Stimulated activated naive CD8-positive, alpha-beta T cell treated with anti-CD3 and anti-CD28 coated beads, Interleukin-15, Interleukin-2, amounts not matched to agents 100 U/mL and 50 U/mL, for 24 hours (primary cell): Measurements from ENCODE around the gene PGM1.

ENCODE experiments used
- ATAC-seq: fragments of 150-1000 bp; cut with Tn5 transposase; one replicate; pipeline ENCODE4 v1.10.0; 2021
- DNase-seq: peaks from one replicate; pipeline ENCODE4 v3.0.0; 2021

PGM1 gene

DNA sequence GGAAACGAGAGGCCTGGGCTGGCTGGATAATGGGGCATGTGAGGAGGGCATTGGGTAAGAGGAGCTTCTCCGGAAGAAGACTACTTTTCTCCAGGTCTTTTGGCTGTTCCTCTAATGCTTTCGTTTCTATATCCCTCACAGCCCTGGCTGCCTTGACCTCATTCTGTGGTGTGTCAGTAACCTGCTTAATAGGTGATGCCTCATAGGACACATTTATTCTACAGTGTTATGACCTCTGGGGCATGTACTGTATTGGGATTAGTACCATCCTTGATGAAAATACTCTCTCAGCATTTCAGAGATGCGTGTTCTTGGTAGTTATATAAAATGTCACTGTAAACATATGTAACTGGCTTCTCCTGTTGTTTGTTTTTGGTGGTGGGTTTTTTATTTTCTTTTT lies 40.1 kb downstream of the PGM1 start:
- ATAC-seq (no peak), DNase-seq (no peak)

DNA sequence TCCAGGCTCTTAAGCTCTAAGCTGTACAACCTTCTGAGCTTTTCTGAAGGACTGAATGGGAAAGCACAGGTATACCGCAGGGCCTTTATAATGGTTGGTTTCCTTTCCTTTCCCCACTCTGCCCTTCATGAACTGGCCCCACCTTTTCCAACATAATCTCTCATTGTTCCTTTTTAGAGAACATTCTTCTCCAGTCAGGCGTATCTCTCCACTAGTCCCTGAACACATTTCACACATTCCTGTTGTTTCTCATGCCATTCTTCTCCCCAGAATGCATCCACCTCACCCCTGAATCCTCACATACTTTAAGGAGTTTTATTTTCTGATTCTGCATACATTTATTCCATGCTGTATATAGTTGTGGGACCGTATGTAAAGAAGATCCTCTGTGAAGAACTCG lies 41.3 kb downstream of the PGM1 start:
- no peak for DNase-seq
- no peak for ATAC-seq

DNA sequence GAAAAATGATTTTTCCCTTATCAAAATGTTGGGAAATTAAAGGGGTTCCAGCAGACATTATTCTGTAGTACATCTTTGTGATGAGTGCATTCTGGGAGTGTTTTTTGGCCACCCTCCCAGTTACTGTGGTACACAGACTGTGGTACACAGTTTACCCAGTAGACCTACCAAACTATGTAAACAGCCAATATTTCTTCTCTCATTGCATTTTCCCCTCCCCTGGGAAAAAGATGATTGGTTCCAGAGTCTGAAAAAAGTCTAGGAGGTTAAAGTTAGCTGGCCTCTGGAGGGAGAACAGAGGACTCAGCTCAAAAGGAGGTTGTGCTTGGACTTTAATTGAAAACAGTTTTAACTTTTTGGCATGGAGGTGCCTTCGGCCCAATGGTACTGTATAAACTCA lies 42.5 kb downstream of the PGM1 start:
- ATAC-seq, result no peak

DNA sequence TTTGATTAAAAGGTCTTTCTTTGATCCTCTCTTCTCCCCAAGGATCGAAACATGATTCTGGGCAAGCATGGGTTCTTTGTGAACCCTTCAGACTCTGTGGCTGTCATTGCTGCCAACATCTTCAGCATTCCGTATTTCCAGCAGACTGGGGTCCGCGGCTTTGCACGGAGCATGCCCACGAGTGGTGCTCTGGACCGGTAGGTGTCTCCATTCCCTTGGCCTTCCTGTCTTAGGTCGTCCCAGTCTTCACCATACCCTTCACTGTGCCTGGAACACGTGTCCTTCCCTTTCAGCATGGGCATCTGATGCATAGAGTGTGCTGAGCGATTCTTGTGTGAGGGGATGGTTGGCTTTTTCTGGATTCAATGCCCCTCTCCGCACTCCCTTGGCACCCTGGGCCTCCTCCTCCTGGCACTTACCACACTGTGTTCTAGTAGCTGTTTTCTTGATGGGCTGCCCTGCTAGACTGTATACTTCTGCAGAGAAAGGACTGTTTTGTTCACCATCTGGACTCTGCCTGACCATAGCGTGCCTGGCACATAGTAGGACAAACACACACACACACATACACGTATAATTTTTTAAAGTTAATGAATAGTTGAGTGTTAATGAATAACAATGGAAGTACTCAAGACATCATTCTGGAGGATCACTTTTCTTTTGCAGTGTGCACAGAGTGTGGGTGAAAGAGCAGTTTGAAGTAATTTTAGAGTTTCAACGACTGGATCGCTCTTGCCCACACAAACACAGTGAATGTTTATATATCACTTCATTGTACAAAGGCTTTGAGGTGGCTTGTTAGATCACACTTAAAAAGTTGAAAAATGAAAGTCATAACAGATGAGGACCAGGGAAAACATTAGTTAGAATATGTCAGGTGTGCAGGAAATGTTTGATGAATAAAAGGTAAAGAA lies 43.2 kb downstream of the PGM1 start:
- DNase-seq, result no peak
- no peak for ATAC-seq

More for the DNA sequence above, 42.5 kb downstream of the PGM1 start:
- DNase-seq, result no peak

DNA sequence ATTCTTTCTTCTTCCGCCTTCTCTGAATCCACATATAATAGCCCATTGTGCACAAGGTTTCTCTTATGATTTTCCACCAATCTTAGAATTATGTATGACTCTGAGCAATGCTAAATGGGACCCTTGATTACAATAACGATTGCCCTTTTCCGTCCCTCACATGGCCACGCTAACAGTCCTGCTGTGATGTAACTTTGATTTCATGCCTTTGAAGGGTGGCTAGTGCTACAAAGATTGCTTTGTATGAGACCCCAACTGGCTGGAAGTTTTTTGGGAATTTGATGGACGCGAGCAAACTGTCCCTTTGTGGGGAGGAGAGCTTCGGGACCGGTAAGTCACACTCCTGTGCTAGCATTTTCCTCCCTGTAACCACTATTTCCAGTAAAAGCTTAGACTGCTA lies 45.3 kb downstream of the PGM1 start:
- ATAC-seq (no peak), DNase-seq (no peak)

DNA sequence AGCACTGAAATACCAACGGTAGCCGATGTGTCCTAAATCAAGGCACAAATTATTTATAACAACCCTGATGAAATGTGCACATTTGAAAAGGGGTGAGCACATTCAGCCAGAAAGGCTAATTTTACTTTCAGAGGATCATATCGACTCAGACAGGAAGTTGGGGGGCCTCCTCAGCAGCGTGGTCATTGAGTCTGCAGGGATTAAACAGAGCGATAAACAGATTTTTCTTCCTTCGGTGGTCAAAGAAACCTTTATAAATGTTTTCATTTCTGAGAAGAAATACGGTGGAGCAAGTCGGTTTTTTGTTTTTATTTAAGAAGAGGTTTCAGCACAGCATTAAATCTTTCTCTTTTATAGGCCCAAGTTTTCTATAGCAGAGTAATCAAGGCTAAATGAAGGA lies 45.7 kb downstream of the PGM1 start:
- ATAC-seq (no peak), DNase-seq (no peak)

DNA sequence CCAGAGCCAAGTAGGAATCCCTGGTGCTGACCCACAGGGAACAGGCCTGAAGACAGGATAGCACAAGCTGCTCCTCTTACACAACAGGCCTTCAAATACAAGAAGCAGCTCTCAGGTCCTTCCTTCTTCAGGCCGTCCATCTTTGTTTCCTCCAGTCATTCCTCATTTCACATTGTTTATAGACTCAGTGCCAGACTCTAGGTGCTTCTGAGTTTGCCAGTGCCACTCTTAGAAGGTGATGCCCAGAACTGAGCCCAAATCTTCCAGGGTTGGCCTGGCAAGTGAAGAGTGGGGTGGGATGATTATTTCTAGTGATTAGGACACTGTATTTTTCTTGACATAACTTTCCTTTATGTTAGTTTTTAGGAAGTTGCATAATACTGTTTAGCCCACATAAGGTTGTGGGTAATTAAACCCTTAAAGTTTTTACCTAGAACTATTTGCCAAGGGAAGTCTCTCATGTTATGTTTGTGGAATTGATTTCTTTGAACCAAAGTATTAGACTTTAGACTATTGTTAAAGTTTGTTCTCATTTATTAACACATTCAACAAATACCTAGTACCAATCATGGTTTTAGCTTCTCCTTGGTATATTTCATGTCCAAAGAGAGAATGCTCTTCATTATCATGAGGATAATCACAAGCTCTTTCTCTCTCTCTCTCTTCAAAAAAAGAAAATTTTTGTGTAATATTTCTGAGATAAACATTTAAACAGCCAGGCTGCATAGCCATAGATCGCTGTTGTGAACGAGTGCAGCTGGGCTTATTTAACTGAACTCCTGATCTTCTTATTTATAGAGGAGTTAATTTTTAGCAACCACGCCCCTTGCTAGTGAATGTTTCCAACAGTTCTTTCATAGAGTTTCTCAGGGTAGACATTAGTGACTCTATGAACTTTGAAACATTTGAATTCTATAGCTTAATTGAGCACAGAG lies 47.7 kb downstream of the PGM1 start:
- DNase-seq (no peak), ATAC-seq (no peak)

DNA sequence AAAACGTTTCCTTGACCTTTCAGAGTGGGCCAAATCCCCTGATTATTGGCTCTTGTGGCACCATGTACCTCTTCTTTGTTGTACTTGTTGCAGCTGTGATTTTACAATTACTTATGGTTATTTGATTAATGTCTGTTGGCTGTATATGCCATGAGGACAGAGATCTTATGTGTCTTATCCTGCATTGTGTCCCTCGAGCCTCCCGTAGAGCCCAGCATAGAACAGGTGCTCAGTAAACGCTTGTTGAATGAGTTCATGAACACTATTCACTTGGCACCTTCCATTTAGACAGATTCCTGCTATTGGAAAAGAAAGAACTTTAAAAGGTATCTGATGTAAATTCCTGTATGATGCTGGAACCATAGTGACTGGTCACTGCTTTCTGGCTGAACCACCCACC lies 48.4 kb downstream of the PGM1 start:
- ATAC-seq (no peak), DNase-seq (no peak)

DNA sequence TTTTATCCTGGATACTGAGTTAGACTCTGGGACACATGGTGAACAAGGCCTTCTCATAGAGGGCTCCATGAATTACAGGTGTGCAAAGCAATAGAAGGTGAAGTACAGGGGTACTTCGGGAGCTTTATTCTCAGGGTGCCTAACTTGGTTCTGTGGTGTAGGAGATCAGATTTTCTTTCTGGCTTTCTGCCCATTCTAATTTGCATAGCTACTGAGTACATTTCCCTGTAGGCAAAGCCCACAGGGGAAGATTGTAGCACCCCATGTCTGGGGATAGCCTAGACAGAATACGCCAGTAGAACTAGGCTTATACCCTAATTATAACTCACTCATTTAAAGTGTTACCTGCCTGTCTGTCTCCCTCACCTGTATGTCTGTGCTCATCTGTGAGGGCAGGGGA lies 49.7 kb downstream of the PGM1 start:
- no peak for DNase-seq
- ATAC-seq, result no peak

DNA sequence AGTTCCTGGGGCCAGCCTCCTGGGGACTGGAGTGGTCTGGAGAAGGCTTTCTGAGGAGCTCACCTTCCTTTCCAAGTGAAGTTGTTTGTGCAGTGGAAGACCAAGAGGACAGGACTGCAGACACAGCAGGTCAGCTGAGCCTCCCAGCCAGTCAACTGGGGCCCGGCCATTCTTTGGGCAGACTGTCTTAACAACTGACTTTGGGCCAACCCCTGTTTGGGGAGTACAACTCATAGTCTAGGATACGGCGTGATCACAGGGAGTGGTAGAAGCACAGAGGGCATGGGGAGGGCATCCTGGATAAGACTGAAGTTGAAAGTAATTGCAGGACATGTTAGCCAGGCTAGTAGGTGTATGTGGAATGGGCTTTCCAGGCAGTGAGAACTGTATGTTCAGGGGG lies 50.3 kb downstream of the PGM1 start:
- DNase-seq, result no peak
- no peak for ATAC-seq

DNA sequence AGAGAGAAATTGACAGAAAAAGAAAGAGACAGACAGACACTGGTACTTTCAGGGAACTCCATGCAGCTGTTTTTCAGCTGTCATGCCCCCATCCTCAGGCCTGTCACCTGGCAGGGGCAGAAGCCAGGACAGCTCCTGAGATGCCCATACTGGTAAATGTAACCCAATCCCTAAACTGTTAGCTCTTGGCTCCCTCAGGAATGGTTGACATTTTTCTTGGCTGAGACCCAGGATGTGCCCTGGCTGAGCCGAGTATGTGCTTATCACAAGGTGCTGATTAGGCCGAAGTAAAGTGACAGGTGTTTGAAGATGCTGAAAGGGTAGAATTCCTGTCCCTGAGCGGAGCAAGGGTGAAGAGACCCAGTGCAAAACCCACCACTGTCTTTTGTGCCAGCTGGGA lies 50.7 kb downstream of the PGM1 start:
- DNase-seq, result no peak
- no peak for ATAC-seq

DNA sequence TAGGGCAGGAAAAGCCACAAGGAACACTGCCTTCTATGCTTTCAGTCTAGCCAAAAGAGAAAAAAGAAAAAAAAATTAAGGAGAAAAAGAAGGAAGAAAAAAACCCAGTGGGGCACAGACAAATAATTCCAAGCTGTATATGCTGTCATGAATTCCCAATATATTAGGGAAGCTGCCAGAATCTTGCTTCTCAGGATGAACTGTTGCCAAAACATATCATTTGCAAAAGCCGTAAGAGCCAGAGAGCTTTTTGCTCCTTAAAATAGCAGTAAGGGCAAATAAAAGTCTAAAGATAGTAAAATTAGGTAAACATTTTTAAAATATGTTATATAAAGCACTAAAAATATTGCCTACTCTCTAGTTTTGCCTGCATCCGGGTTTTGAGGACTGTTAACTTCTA lies 52.1 kb downstream of the PGM1 start:
- ATAC-seq, result no peak

DNA sequence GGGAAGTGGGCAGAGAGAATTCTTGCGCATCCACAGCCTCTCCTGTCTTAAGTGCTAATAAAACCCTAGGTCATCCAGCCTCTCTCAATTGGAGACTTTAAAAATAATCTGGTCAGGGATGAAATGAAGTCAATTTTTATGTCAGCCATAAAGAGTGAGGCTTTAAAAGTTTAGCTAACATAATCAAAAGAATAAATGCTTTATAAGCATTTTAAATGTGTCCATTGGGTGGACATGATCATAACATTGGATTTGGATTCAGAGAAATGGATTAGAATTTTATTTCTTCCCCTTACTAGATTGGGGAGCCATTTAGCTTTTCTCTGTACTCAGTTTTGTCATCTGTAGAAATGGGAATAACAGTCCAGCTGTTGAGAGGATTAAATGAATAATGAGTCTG lies 55.5 kb downstream of the PGM1 start:
- ATAC-seq (no peak), DNase-seq (no peak)

More for the DNA sequence above, 52.1 kb downstream of the PGM1 start:
- no peak for DNase-seq

DNA sequence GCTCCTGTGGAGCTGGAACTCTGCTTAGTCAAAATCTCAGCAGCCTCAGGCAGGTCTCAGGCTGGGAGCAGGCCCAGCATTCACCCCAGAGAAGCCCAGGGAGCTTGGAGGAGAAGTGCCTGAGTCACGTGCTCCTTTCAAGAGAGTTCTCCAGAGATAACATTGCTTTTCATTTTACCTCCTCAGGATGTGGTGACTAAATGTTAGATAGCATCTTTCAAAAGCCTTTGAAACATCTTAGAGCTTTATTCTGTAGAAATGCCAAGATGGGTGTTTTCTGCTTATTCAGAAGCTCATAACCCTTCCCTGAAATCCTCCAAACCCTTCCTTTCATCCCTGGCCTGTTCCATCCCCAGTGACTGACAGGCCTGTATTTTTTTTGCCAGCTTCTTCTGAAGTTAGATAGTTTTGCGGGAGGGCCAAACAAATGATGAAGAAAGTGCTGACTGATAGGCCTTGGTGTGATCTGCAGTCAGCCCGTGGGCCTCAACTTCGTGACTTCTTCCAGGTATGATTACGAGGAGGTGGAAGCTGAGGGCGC lies 58.0 kb downstream of the PGM1 start:
- no peak for DNase-seq
- peak; percentile 57 for ATAC-seq

DNA sequence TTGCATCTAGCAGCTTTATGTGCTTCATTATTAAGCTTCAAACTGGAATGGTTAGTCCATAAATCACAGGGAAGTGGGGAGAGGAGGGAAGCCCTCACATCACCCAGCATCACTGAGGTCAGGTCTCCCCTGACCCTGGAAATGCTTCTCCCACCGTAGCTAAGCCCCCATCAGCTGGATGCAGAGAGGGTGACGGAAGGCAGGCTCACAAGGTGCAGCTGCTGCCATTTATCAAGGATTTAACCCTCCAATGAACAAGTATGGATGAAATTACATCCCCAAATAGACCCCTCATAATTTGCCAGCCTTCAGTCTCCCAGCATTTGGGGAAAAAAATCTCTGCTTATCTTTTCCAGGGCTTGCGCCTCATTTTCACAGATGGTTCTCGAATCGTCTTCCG lies 60.8 kb downstream of the PGM1 start:
- ATAC-seq (no peak), DNase-seq (no peak)

DNA sequence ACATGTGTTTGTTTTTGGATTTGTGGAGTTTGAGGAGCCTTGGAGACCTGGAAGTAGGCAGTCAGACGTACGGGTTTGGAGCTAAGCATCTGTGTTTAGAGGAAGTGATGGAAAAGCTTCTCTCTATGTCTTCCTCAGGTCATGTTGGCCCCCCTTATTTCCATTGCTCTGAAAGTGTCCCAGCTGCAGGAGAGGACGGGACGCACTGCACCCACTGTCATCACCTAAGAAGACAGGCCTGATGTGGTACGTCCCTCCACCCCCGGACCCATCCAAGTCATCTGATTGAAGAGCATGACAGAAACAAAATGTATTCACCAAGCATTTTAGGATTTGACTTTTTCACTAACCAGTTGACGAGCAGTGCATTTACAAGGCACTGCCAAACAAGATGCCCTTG lies 66.2 kb downstream of the PGM1 start:
- no peak for DNase-seq
- ATAC-seq, result no peak

DNA sequence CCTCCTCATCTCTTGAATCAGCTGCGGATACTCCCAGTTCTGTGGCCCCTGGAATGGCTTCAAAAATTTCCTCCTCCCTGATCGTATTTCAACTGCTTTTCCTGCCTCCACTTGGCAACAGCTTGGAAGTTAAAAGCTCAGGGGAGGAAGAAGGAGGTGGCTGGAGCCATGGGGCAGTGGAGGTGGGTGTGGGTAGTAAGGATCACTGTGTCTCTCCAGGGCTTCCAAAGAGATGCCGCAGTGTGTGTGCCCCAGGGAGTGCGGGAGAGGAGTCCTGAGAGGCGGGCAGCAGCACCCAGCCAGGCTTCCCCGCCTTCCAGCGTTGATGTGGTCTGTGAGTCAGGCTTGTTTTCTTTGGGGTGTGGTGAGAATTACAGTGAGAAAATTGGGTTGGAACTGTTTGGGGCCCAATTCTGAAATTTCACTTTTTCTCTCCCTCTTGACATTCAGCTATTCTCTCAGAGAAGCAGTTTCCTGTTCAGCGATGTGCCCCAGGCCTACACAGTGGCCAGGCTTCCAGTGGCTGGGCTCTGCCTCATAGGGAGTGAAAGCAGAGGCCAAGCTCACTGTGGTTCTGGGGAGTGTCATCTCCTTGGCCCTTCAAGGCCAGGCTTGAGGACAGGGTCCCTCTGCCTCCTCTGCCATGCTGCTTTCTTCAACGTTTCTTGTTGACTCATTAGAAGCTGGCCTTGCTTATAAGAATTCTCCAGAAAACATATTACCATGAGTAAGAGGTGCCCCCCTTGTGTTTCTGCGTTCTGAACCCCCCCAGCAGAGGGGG lies 69.0 kb downstream of the PGM1 start:
- DNase-seq, result no peak
- ATAC-seq, result no peak

DNA sequence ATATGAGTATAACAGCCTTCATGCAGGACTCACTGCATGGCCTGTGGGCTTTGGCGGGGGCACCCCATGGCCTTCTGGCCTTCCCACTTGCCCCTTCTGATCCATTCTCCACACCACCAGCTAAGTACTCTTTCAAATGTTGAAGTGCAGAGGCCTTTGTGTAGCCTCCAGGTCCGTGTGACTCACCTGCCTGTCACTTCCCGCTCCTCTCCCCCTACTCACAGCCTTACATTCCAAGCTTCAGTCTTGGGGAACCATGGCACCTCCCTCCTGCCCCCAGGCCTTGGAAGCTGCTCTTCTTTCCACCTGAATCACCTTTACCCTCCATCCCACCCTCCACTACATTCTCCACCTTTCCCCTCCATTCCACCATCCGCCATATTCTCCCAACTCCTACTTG lies 69.6 kb downstream of the PGM1 start:
- DNase-seq (no peak), ATAC-seq (no peak)

DNA sequence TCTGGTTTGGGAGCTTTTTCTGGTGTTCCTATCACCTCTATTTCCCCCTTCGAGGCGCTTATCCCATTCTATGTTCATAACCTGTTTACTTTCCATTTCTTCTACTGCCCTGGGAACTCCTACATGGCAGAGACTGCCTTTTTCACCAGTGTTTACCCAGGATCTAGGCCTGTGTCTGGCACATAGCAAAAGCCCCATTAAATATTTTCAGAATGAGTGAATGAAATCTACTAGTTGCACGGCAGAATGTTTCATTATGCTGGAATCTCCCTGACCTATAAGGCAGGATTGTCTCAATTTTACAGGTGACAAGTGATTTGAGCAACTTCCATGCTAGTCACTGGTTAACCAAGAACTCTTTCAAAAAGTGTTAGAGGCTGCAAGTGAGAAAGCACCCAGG lies 70.1 kb downstream of the PGM1 start:
- DNase-seq (no peak), ATAC-seq (no peak)

DNA sequence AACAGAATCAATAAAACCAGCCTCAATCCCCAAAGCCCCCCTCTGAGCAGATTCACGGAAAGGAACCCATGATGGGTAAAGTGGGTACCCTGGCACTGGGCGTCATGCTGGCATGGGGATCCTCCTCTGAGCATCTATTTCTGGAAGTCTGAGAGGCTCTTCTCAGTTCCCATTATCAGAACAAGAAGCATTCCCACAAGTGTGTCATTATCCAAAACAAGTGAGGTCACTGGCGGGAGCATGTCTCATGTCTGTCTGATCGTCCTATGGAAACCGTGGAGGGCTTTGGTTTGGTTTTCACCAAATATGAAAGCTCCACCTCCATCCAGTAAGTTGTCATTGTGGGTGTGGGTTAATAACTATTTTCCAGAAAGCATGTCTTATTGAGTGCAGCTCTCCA lies 70.7 kb downstream of the PGM1 start:
- ATAC-seq (no peak), DNase-seq (no peak)

DNA sequence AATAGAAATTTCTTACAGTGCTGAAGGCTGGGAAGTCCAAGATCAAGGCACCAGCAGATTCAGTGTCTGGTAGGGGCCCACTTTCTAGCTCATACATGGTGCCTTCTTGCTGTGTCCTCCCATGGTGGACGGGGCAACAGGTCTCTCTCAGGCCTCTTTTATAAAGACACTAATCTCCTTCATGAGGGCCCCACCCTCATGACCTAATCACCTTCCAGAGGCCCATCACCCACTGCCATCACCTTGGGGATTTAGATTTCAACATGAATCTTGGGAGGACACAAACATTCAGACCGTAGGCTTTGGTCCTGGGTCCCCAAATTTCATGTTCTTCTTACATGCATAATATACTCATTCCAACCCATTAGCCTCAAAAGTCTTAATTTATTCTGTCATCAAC lies 71.5 kb downstream of the PGM1 start:
- no peak for DNase-seq
- no peak for ATAC-seq

DNA sequence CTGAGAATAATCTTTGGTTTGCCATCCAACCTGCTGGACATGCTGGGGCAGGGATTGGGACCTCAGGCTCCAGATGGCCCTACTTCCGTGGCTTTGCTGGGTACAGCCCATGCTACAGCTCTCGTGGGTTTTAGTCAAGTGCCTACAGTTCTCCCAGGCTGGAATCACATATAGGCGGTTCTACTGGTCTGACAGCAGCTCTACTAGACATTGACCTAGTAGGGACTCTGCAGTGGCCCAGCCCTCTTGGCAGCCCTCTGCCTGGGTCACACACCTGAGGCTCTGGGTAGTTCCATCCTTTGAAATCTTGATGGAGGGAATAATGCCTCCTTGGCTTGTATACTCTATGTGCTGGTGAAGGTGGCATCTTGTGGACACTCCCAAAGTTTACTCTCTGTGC lies 72.2 kb downstream of the PGM1 start:
- DNase-seq, result no peak

More for the DNA sequence above, 72.2 kb downstream of the PGM1 start:
- ATAC-seq, result no peak
